Activated CD4-positive, alpha-beta memory T cell treated with anti-CD3 and anti-CD28 coated beads, Interleukin-2, amount 10 ng/mL, durations not matched to agents 7 days and 5 days (primary cell): ENCODE data around the gene PRKCB. TPM values are rescaled to one million over a fixed set of nuclear protein-coding genes. Genes with fewer than 3 reads are reported as not detected.

Experiments used
- CTCF ChIA-PET: fragments of 350-600 bp; sonication (Branson Sonifier 250); formaldehyde crosslinking; loops from one replicate; lab custom pipeline; 2021; ENCODE audit warnings: antibody characterized with exemption, inconsistent platforms; lab: Charles Lee
- POLR2A ChIA-PET: fragments of 350-600 bp; sonication (Branson Sonifier 250); formaldehyde crosslinking; loops from one replicate; lab custom pipeline; 2021; ENCODE audit warnings: antibody characterized with exemption; lab: Charles Lee
- DNase-seq: peaks from one replicate; pipeline ENCODE4 v3.0.0-alpha.2; 2020
- H3K27ac Mint-ChIP-seq: one replicate; pipeline ENCODE4 v1.8.0; 2021; ENCODE audit warnings: mild to moderate bottlenecking, mixed read lengths
- H3K27me3 Mint-ChIP-seq: one replicate; pipeline ENCODE4 v1.8.0; 2021; ENCODE audit warnings: mixed read lengths
- H3K36me3 Mint-ChIP-seq: one replicate; pipeline ENCODE4 v1.8.0; 2021; ENCODE audit warnings: low read depth, mixed read lengths
- H3K4me1 Mint-ChIP-seq: one replicate; pipeline ENCODE4 v1.8.0; 2021; ENCODE audit warnings: mixed read lengths
- H3K4me3 Mint-ChIP-seq: one replicate; pipeline ENCODE4 v1.8.0; 2021; ENCODE audit warnings: mild to moderate bottlenecking, mixed read lengths
- H3K9me3 Mint-ChIP-seq: one replicate; pipeline ENCODE4 v1.8.0; 2021; ENCODE audit warnings: mixed read lengths
- total RNA-seq, 2 experiments: library from RNA; stranded (reverse); gene quantifications; one replicate each; pipeline ENCODE4 v1.2.3, GENCODE V29; 2021

Gene PRKCB
- total RNA-seq, 2 experiments from 2014 or later: 77.3 to 81.4 TPM

DNA sequence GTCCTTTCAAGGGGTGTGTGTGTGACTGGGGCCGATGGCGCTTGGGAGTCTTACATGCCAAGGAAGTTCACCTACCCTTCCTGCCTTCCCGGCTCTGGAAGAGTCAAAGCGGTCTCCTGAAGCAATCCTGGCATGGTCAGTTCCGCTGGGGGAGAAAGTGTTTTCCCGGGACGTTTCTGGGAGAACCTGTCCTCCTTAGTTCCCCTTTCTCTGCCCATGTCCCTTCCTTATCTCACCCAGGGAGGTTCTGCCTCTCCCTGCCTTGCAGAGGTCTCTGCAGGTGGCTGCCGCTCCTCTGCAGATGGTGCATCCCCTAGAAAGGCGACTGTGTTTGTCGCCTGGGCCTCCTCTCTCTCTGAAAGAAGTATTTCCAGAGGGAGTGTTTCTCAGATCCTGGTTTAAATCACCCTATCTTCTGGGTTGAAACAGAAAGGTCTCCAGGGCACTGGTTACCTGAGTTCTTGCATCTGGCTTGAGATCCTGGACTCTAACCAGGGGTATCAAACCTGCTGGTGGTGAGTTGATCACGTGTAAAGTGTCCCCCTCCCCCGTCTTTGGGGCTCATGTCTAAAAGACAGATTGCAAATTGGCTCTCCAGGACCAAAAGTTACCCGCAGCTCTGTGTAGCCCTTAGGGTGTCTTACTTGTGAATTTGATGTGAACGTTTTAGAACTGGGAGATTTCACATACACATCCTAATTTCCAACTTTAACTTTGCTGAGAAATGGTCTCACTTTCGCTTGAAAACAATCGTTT, 1.9 kb downstream of the PRKCB start:
- POLR2A ChIA-PET: interaction anchor here (0.6 to 1.6 kb wide), 5 partner anchors 10 to 173 kb away, joined by 3 to 6 read pairs (median 5); no protein-coding TSS in a partner anchor
- Mint-ChIP-seq H3K36me3 (peaks cover 44% of the 10 kb centered on the region), H3K27ac (peak overlapping the region; percentile 80), H3K4me3 (peak overlapping the region; percentile 93), H3K9me3 (no peaks in the 10 kb centered on the region), H3K27me3 (peaks cover 2% of the 10 kb centered on the region), H3K4me1 (peaks cover 73% of the 10 kb centered on the region)
- no peak for DNase-seq
- CTCF ChIA-PET: interaction anchor here (0.7 to 0.9 kb wide), 2 partner anchors 11 to 34 kb away, joined by 3 to 4 read pairs; no protein-coding TSS in a partner anchor

DNA sequence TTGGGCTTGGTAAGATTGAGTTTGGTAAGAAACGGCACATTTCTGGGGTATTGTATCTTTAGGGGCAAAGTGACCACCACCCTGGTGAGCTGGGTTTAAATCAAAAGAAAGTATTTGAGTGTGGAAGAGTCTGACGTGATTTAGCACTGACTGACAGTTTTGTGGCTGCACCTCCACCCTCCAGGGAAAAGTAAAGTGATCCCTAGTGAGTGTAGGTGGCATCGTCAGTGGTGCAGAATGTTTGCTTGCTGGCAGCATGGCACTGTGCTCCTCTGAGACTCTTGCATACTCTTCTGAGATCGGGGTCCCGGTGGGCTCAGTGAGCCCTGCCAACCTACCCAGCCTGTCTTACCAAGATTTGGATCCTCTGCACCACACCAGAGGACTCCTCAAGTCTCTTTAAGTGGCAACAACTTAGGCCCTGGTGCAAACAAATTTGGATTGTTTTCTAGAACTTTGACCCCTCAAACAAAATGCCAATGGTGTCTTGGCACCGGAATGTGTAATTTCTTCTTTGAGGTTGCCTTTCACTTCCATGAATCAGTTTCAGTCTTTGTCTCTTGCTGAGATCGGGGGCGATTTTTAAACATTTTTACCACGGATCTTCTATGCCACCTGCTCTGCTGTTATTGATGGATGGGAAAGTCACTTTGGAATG, 2.8 kb downstream of the PRKCB start:
- peaks cover 46% of the 10 kb centered on the region for H3K36me3 Mint-ChIP-seq
- H3K4me3 Mint-ChIP-seq: peak overlapping the region; percentile 58
- POLR2A ChIA-PET: interaction anchor here (1.6 kb wide), 1 partner anchor 11 kb away, joined by 6 read pairs; no protein-coding TSS in a partner anchor
- H3K27me3 Mint-ChIP-seq: peaks cover 2% of the 10 kb centered on the region
- H3K27ac Mint-ChIP-seq: peak overlapping the region; percentile 33
- H3K4me1 Mint-ChIP-seq: peaks cover 76% of the 10 kb centered on the region
- H3K9me3 Mint-ChIP-seq: no peaks in the 10 kb centered on the region
- CTCF ChIA-PET: interaction anchor here (0.9 kb wide), 1 partner anchor 35 kb away, joined by 3 read pairs; no protein-coding TSS in a partner anchor
- DNase-seq: no peak

DNA sequence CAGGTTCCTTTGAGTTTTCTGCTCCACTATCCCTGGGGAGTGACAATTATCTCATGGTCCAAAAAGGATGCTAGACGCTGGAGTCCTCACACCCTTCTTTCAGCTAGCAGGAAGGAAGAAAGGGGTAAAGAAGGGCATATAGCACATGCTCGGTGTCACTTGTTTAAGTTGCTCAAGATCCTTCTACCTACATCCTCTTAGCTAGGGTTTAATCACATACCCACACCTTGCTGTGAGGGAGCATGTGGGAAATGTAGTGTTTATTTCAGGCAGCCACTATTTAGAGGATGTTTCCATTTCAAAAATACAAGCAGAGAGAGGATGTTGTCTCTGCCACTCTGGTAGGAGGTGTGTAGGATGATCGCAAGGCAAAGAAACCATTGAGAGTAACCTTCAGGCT, 4.5 kb downstream of the PRKCB start:
- ChIA-PET POLR2A (interaction anchor here (0.9 to 1.5 kb wide), 4 partner anchors 13 to 699 kb away, joined by 3 to 6 read pairs (median 3); partner anchors contain the start of gene RBBP6), CTCF (interaction anchor here (1.3 kb wide), 1 partner anchor 36 kb away, joined by 3 read pairs; no protein-coding TSS in a partner anchor)
- Mint-ChIP-seq H3K4me1 (peaks cover 71% of the 10 kb centered on the region), H3K27ac (peak overlapping the region; percentile 50), H3K36me3 (peaks cover 62% of the 10 kb centered on the region), H3K4me3 (no peak overlapping the region), H3K27me3 (no peaks in the 10 kb centered on the region), H3K9me3 (no peaks in the 10 kb centered on the region)
- DNase-seq: no peak

DNA sequence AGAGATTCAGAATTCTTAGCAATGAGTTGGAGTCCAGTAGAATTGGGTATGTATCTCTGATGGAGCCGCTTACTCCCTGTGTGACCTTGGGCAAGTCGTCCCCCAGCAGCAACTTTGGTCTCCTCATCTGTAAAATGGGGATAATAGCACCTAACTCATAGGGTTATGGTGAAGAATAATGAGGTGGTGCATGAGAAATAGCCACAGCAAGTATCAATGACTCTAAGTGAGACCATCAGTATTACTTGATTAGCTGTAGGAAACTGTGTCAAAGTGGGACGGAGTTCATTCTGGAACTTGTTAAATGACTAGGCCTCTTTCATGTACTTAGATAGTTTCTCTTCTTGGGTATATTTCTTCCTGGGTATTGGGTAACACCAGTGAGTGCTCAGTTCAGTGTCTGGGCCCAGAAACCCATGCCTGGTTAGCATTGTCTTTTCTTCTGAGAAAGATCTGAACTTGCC, 6.4 kb downstream of the PRKCB start:
- H3K27me3 Mint-ChIP-seq: no peaks in the 10 kb centered on the region
- peaks cover 68% of the 10 kb centered on the region for H3K36me3 Mint-ChIP-seq
- POLR2A ChIA-PET: interaction anchor here (0.9 to 2.1 kb wide), 6 partner anchors 14 to 39 kb away, joined by 3 to 7 read pairs (median 5); no protein-coding TSS in a partner anchor
- no peak overlapping the region for H3K4me3 Mint-ChIP-seq
- peaks cover 78% of the 10 kb centered on the region for H3K4me1 Mint-ChIP-seq
- peak; percentile 46 for DNase-seq
- CTCF ChIA-PET: interaction anchor here (0.5 to 1.4 kb wide), 7 partner anchors 11 to 283 kb away, joined by 3 to 5 read pairs (median 3); no protein-coding TSS in a partner anchor
- no peaks in the 10 kb centered on the region for H3K9me3 Mint-ChIP-seq
- peak overlapping the region; percentile 74 for H3K27ac Mint-ChIP-seq

DNA sequence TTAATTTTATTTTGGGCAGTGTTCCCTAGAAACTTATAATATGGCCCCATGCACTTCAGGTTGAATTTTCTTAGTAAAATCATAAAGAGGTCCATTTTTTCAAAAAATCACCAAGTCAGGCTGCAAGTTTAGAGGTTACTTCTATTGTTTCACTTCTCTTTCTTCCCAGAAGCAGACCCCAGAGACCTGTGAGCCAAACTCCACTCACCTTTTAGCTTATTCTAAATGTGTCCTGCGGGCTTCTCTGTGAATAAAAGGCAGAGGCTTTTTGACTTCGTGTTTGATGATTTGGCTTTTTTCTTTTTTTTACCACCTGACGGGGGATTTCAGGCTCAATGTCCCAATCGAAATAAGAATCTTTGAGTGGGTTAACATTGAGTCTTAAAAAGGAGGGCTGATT, 7.4 kb downstream of the PRKCB start:
- peaks cover 78% of the 10 kb centered on the region for H3K4me1 Mint-ChIP-seq
- H3K4me3 Mint-ChIP-seq: no peak overlapping the region
- H3K36me3 Mint-ChIP-seq: peaks cover 70% of the 10 kb centered on the region
- DNase-seq: no peak
- CTCF ChIA-PET: interaction anchor here (0.7 to 1.4 kb wide), 4 partner anchors 20 to 167 kb away, joined by 3 to 4 read pairs (median 3); no protein-coding TSS in a partner anchor
- POLR2A ChIA-PET: interaction anchor here (0.9 to 1.3 kb wide), 5 partner anchors 15 to 106 kb away, joined by 3 to 6 read pairs (median 4); no protein-coding TSS in a partner anchor
- no peaks in the 10 kb centered on the region for H3K9me3 Mint-ChIP-seq
- H3K27me3 Mint-ChIP-seq: no peaks in the 10 kb centered on the region
- peak overlapping the region; percentile 74 for H3K27ac Mint-ChIP-seq

DNA sequence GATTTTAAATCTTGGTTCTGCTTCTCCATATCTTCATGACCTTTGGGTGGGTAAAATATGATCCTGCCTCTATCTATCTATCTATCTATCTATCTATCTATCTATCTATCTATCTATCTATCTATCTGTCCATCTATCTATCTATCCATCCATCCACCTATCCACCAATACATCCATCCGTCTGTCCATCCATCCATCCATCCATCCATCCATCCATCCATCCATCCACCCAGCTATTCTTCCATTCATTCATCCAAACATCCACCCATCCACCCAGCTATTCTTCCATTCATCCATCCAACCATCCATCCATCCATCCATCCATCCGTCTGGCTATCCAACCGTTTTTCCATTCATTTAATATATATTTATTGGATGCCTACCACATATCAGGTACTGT, 11.5 kb downstream of the PRKCB start:
- peaks cover 76% of the 10 kb centered on the region for H3K4me1 Mint-ChIP-seq
- no peak overlapping the region for H3K4me3 Mint-ChIP-seq
- ChIA-PET CTCF (interaction anchor here (0.6 to 1.0 kb wide), 2 partner anchors 25 to 883 kb away, joined by 3 to 4 read pairs; no protein-coding TSS in a partner anchor), POLR2A (interaction anchor here (0.8 to 1.1 kb wide), 2 partner anchors 17 to 22 kb away, joined by 3 to 4 read pairs; no protein-coding TSS in a partner anchor)
- H3K9me3 Mint-ChIP-seq: peaks cover 8% of the 10 kb centered on the region
- no peak for DNase-seq
- H3K27me3 Mint-ChIP-seq: no peaks in the 10 kb centered on the region
- peaks cover 68% of the 10 kb centered on the region for H3K36me3 Mint-ChIP-seq
- H3K27ac Mint-ChIP-seq: no peak overlapping the region

DNA sequence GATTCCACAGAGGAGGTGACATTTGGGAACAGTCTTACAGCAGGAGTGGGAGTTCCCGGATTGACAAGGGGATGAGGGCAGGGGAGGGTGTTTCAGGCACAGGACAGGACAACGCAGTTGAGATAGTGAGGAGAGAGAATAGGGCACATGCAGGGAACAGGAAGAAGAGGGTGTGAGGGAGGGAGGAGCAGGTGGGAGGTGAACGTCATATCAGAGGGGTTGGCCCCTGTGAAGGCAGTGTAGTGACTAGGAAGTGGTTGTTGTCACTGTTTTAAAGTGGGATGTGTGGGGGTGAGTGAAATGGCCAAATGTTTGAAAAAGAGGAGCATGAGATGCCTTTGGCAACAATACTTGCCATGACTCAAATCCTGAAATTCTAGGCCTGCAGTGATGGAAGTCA, 12.2 kb downstream of the PRKCB start:
- no peak overlapping the region for H3K4me3 Mint-ChIP-seq
- ChIA-PET POLR2A (no interaction called here), CTCF (no interaction called here)
- H3K4me1 Mint-ChIP-seq: peaks cover 75% of the 10 kb centered on the region
- peaks cover 11% of the 10 kb centered on the region for H3K9me3 Mint-ChIP-seq
- peak overlapping the region; percentile 53 for H3K27ac Mint-ChIP-seq
- DNase-seq: peak; percentile 59
- no peaks in the 10 kb centered on the region for H3K27me3 Mint-ChIP-seq
- H3K36me3 Mint-ChIP-seq: peaks cover 67% of the 10 kb centered on the region

DNA sequence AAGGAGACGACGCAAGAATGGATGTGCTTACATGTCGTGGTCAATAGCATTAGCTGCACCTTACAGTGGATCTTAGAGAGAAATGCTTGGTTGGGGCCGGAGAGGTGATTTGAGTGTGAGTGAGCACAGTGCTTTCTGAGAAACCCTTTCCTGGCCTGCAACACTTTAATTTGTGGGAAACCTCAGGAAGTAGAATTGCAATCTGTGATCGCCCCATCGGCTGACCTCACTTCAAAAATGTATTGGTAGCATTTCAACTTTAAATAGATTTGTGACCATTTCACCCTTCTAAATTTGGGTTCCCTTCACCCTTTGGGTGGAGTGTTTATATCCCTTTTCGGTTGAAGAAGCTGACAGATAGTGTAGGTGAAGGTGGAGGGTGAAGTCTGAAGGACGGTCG, 13.2 kb downstream of the PRKCB start:
- Mint-ChIP-seq H3K36me3 (peaks cover 70% of the 10 kb centered on the region), H3K4me3 (no peak overlapping the region), H3K27me3 (no peaks in the 10 kb centered on the region), H3K27ac (peak overlapping the region; percentile 53), H3K4me1 (peaks cover 77% of the 10 kb centered on the region), H3K9me3 (peaks cover 11% of the 10 kb centered on the region)
- ChIA-PET POLR2A (interaction anchor here (0.6 to 1.4 kb wide), 2 partner anchors 12 to 14 kb away, joined by 3 read pairs; no protein-coding TSS in a partner anchor), CTCF (no interaction called here)
- DNase-seq: no peak

DNA sequence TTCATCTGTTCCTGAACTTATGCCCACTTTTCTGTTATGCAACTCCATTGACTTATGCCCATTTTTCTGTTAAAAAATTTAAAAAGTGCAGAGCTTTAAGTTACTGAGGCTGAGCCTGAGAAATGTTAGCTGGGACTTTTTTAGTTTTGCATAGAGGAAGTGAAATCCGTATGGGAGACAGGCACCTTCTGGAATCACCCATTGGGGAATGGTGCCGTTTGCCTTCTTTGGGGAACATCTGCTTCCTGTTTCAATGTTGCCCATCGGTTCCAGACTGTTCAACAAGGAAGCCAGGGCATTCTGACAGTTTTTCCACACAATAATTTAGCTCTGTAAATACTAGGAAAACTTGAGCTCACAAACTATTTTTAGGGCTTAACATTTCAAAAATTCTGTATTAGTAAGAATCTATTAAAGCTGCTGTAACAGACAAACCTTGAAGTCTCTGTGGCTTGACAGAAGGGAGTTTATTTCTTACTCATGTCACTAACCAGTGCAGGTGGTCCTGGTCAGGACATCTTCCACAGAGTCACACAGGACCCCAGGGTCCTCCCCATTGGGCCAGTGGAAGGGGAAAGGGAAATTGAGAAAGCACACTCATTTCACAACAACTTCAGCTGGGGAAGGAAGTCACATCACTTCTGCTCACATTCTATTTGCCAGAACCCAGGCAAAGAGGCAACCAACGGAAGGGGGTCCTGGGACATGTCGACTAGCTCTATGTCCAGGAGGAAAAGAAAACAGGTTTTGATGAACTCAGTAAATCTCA, 17.2 kb downstream of the PRKCB start:
- H3K4me1 Mint-ChIP-seq: peaks cover 57% of the 10 kb centered on the region
- peaks cover 11% of the 10 kb centered on the region for H3K9me3 Mint-ChIP-seq
- ChIA-PET POLR2A (interaction anchor here (0.6 kb wide), 1 partner anchor 705 kb away, joined by 3 read pairs; no protein-coding TSS in a partner anchor), CTCF (interaction anchor here (0.9 kb wide), 1 partner anchor 11 kb away, joined by 3 read pairs; no protein-coding TSS in a partner anchor)
- no peak overlapping the region for H3K27ac Mint-ChIP-seq
- H3K36me3 Mint-ChIP-seq: peaks cover 44% of the 10 kb centered on the region
- DNase-seq: no peak
- no peak overlapping the region for H3K4me3 Mint-ChIP-seq
- H3K27me3 Mint-ChIP-seq: no peaks in the 10 kb centered on the region

DNA sequence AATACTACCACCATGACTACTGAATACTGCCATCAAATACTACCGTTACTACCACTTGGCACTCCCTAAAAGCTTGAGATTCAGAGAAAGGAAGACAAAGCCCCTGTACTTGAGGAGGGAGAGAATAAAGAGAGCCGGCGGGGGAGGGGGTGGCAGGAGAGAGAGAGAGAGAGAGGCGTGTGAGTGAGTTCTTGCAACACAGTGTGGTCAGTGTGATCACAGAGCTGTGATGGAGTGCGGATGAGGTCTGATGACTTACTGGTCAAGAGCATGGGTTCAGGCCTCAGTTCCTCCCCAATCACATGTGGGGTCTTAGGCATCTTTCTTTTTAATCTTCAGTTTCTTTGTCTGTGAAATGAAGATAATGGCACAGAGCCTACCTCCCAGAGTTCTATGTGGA, 19.2 kb downstream of the PRKCB start:
- Mint-ChIP-seq H3K9me3 (peaks cover 11% of the 10 kb centered on the region), H3K4me3 (no peak overlapping the region), H3K27ac (no peak overlapping the region)

DNA sequence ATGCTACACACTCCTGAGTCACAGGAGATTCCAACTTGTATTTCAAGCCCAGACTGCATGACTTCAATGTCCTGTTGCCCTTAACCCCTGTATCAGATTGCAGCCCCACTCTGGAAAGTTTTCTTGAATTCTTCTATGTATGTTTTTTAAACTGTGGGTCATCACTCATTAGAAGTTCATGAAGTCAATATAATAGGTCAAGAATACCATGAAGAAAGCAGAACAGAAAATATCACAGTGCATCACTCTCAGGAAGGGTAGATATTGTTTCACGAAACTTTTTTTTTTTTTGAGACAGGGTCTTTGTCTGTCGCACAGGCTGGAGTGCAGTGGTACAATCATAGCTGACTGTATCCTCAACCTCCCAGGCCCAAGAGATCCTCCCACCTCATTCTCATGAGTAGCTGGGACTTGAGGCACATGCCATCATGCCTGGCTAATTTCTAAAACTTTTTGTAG, 20.5 kb downstream of the PRKCB start:
- no peak overlapping the region for H3K4me3 Mint-ChIP-seq
- H3K27me3 Mint-ChIP-seq: no peaks in the 10 kb centered on the region
- ChIA-PET POLR2A (no interaction called here), CTCF (interaction anchor here (1.1 kb wide), 1 partner anchor 14 kb away, joined by 5 read pairs; no protein-coding TSS in a partner anchor)
- peaks cover 8% of the 10 kb centered on the region for H3K9me3 Mint-ChIP-seq
- no peak overlapping the region for H3K27ac Mint-ChIP-seq
- peaks cover 32% of the 10 kb centered on the region for H3K36me3 Mint-ChIP-seq
- H3K4me1 Mint-ChIP-seq: peaks cover 52% of the 10 kb centered on the region
- DNase-seq: no peak

More for the DNA sequence above, 19.2 kb downstream of the PRKCB start:
- Mint-ChIP-seq H3K36me3 (peaks cover 37% of the 10 kb centered on the region), H3K4me1 (peaks cover 58% of the 10 kb centered on the region), H3K27me3 (no peaks in the 10 kb centered on the region)
- DNase-seq: no peak
- CTCF ChIA-PET: no interaction called here
- POLR2A ChIA-PET: no interaction called here
